ENCODE measurements around the gene COL11A1. TPM values are rescaled to one million over a fixed set of nuclear protein-coding genes. Genes with fewer than 3 reads are reported as not detected.

Gene COL11A1
- total and polyA plus RNA-seq, 2 experiments from 2014 or later: 12.3 to 12.5 TPM

- H3K36me3 ChIP-seq (ENCODE audit: insufficient read depth): no peaks in the 10 kb centered on the region
- no peak for DNase-seq (ENCODE audit: low spot score)
- no peaks in the 10 kb centered on the region for H3K27me3 ChIP-seq (ENCODE audit: insufficient read depth)
- no peaks in the 10 kb centered on the region for H3K4me1 Mint-ChIP-seq
- H3K4me2 ChIP-seq: no peak overlapping the region
- peaks cover 8% of the 10 kb centered on the region; the same call in 2 of the 3 replicates for H3K9me3 Mint-ChIP-seq
- no peaks in the 10 kb centered on the region for H3F3A ChIP-seq (replicated peaks; ENCODE audit: low read depth)
- no peaks in the 10 kb centered on the region for H3K4me1 ChIP-seq (ENCODE audit: insufficient read depth)
- no peak for TF ChIP-seq ZNF462 (CRISPR knock-in tag; IDR thresholded peaks at IDR 0.05)
- no peak for TF ChIP-seq NANOG (IDR thresholded peaks at IDR 0.05; ENCODE audit: borderline replicate concordance)
- TF ChIP-seq EZH2 (IDR thresholded peaks at IDR 0.05; ENCODE audit: low read depth, unreplicated experiment): no peak
- TF ChIP-seq ZNF114 (CRISPR knock-in tag; IDR thresholded peaks at IDR 0.05): no peak
- TF ChIP-seq CREB1 (CRISPR knock-in tag; IDR thresholded peaks at IDR 0.05; ENCODE audit: low read depth): no peak
- TF ChIP-seq ZNF331 (CRISPR knock-in tag; IDR thresholded peaks at IDR 0.05; ENCODE audit: low read depth): no peak
- no peak for TF ChIP-seq POLR2AphosphoS5 (IDR thresholded peaks at IDR 0.05; ENCODE audit: low read depth)
- TF ChIP-seq EZH2phosphoT487 (IDR thresholded peaks at IDR 0.05; ENCODE audit: unreplicated experiment): no peak
- no peak for TF ChIP-seq STAT1 (IDR thresholded peaks at IDR 0.05; ENCODE audit: unreplicated experiment)
- no peak for TF ChIP-seq REST (IDR thresholded peaks at IDR 0.05; ENCODE audit: unreplicated experiment)
- no peak for TF ChIP-seq CTCF (conservative IDR thresholded peaks at IDR 0.05; ENCODE audit: low read depth in 2 of 2)
- no peak for TF ChIP-seq JUNB (IDR thresholded peaks at IDR 0.05; ENCODE audit: unreplicated experiment)
- TF ChIP-seq ETS1 (IDR thresholded peaks at IDR 0.05): no peak
- no peak overlapping the region for H3K27ac ChIP-seq (ENCODE audit: low read depth)
- no peaks in the 10 kb centered on the region for H3K27me3 Mint-ChIP-seq (ENCODE audit: insufficient read depth, low read depth, poor library complexity)
- H4K20me1 ChIP-seq (replicated peaks; ENCODE audit: insufficient read depth): no peaks in the 10 kb centered on the region
- no peak overlapping the region for H3K4me3 Mint-ChIP-seq
- no peak for ATAC-seq
- H3K27ac Mint-ChIP-seq: no peak overlapping the region
- H3K4me3 ChIP-seq: no peak overlapping the region
- no peaks in the 10 kb centered on the region for H3K36me3 Mint-ChIP-seq (ENCODE audit: low read depth)
- no peaks in the 10 kb centered on the region for H3K9me2 ChIP-seq (ENCODE audit: insufficient read depth)
- no peak overlapping the region for H2AFZ ChIP-seq
- H3K79me2 ChIP-seq (replicated peaks; ENCODE audit: insufficient read depth): no peaks in the 10 kb centered on the region
Measured at GRCh38 chr1:103122983-103123720, 14.8 kb upstream of the COL11A1 start.

Measured in GM23338 (cell line).